Endometrial microvascular endothelial cells (primary cell): ENCODE results near the gene DIP2B. TPM values are rescaled to one million over a fixed set of nuclear protein-coding genes. Genes with fewer than 3 reads are reported as not detected.

Source experiments
- in situ Hi-C: cut with HindIII; loops from 2 replicates; pipeline ENCODE4 v1.10.0; 2017; ENCODE audit warnings: low sequenced_read_pairs, low pct_unique_long_range_greater_than_20kb; ENCODE audit errors: inconsistent ontology term
- total RNA-seq: library from RNA; depleted of rRNA; stranded (reverse); fragments of >200 nt; gene quantifications from one replicate; pipeline ENCODE4 v1.2.3, GENCODE V29; 2015; ENCODE audit errors: inconsistent ontology term

Gene DIP2B
- total RNA-seq, 1 donor from 2014 or later, result 21.0 TPM

- in situ Hi-C loops, result no loop called here
Observed at GRCh38 chr12:50621399-50622300, 116.9 kb downstream of the DIP2B start.

- in situ Hi-C loops, result no loop called here
Observed at GRCh38 chr12:50625029-50625925, 120.5 kb downstream of the DIP2B start.

GRCh38 chr12:50626026-50626425 lies 121.2 kb downstream of the DIP2B start:
- in situ Hi-C loops, result no loop called here

GRCh38 chr12:50627491-50627890 lies 122.7 kb downstream of the DIP2B start:
- in situ Hi-C loops, result no loop called here

- in situ Hi-C loops, result no loop called here
Observed at GRCh38 chr12:50628394-50628793, 123.6 kb downstream of the DIP2B start.

GRCh38 chr12:50633955-50634354 lies 129.2 kb downstream of the DIP2B start:
- in situ Hi-C loops, result no loop called here

GRCh38 chr12:50634379-50634778 lies 129.6 kb downstream of the DIP2B start:
- in situ Hi-C loops, result no loop called here

- in situ Hi-C loops, result no loop called here
Observed at GRCh38 chr12:50635364-50635763, 130.6 kb downstream of the DIP2B start.

- in situ Hi-C loops, result no loop called here
Observed at GRCh38 chr12:50635857-50636256, 131.1 kb downstream of the DIP2B start.

- in situ Hi-C loops, result no loop called here
Observed at GRCh38 chr12:50636505-50636904, 131.7 kb downstream of the DIP2B start.

GRCh38 chr12:50637870-50638481 lies 133.2 kb downstream of the DIP2B start:
- in situ Hi-C loops, result no loop called here

- in situ Hi-C loops, result no loop called here
Observed at GRCh38 chr12:50638482-50638880, 133.7 kb downstream of the DIP2B start.

- in situ Hi-C loops, result no loop called here
Observed at GRCh38 chr12:50639721-50640120, 134.9 kb downstream of the DIP2B start.

GRCh38 chr12:50640321-50640939 lies 135.6 kb downstream of the DIP2B start:
- in situ Hi-C loops, result no loop called here

GRCh38 chr12:50641566-50641965 lies 136.8 kb downstream of the DIP2B start:
- in situ Hi-C loops, result no loop called here

- in situ Hi-C loops, result no loop called here
Observed at GRCh38 chr12:50642035-50642451, 137.3 kb downstream of the DIP2B start.

- in situ Hi-C loops, result no loop called here
Observed at GRCh38 chr12:50642761-50643160, 138.0 kb downstream of the DIP2B start.

GRCh38 chr12:50647031-50647430 lies 142.2 kb downstream of the DIP2B start:
- in situ Hi-C loops, result no loop called here

- in situ Hi-C loops, result no loop called here
Observed at GRCh38 chr12:50647479-50647878, 142.7 kb downstream of the DIP2B start.
